Measurements from ENCODE around the gene DCUN1D1.

Gene DCUN1D1

GRCh38 chr3:182935803-182936202 is 44.5 kb downstream of the DCUN1D1 start:
- no peak for DNase-seq (ENCODE audit: low spot score)

DNA sequence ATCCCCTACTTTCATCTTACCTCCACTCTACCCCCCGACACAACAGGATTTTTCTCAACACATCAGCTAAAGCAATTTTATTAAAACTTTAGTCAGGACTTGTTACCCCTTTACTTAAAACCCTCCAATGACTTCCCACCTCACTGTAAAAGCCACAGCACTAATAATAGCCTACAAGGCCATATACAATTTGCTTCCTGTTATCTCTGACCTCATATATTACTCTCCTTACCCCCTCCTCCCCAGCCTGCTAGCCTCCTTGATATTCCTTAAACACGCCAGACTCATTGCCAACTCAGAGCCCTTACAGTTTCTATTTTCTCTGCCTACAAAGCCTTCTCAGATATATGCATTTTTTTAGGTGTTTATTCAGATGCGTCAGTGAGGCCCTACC is 54.4 kb downstream of the DCUN1D1 start:
- no peak for DNase-seq (ENCODE audit: low spot score)

- no peak for DNase-seq (ENCODE audit: low spot score)
These were observed 54.9 kb downstream of the DCUN1D1 start for GRCh38 chr3:182925330-182925943.

GRCh38 chr3:182921665-182922355 is 58.5 kb downstream of the DCUN1D1 start:
- no peak for DNase-seq (ENCODE audit: low spot score)

DNA sequence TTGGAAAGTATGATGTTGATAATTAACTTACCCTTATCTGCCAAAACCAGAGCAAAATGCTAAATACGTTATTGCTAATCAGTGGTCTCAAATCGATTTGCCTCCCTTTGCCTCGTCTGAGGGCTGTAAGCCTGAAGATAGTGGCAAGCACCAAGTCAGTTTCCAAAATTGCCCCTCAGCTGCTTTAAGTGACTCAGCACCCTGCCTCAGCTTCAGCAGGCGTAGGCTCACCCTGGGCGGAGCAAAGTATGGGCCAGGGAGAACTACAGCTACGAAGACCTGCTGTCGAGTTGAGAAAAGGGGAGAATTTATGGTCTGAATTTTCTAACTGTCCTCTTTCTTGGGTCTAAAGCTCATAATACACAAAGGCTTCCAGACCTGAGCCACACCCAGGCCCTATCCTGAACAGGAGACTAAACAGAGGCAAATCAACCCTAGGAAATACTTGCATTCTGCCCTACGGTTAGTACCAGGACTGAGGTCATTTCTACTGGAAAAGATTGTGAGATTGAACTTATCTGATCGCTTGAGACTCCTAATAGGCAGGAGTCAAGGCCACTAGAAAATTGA is 59.7 kb downstream of the DCUN1D1 start:
- DNase-seq (ENCODE audit: low spot score), result no peak

GRCh38 chr3:182919866-182920357 is 60.4 kb downstream of the DCUN1D1 start:
- DNase-seq (ENCODE audit: low spot score), result no peak

DNA sequence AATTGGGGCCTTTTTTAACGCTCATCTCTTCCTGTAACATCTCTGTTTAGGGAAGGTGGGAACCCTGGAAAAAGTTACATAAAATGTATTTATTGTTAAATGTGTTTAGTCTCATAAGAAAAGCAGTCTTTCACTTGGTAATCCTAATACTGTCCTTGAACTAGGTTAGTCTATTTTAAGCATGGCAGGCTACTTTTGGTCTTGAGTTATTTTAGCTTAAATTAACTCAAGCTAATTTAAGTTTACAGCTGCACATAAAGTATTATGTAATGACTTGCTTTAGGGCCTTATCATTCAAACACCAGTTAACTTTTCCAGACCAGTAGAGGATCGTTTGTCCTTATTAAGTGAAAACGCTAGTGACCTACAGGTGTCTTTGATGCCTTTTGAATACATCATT is 63.2 kb downstream of the DCUN1D1 start:
- no peak for DNase-seq (ENCODE audit: low spot score)

GRCh38 chr3:182914341-182914740 is 66.0 kb downstream of the DCUN1D1 start:
- no peak for DNase-seq (ENCODE audit: low spot score)

- no peak for DNase-seq (ENCODE audit: low spot score)
These were observed 66.4 kb downstream of the DCUN1D1 start for GRCh38 chr3:182913889-182914288.

DNA sequence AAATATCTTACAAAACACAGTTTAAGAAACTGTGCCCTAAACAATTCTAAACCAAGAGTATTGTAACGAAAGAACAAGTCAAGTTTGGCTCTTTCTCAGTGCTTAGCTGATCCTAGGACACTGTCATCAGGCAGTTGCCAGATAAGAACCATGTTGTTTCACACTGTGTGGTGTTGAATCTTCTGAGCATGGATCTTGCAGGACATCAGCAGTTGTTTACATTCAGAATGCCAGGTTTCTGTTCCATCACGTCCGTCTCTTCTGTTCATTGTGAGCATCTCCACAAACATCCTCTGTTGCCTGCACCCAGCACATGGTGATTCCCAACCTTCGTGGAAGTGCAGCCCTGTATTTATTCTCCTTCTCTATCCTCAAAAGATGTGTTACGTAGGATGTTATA is 67.9 kb downstream of the DCUN1D1 start:
- DNase-seq (ENCODE audit: low spot score), result no peak

DNA sequence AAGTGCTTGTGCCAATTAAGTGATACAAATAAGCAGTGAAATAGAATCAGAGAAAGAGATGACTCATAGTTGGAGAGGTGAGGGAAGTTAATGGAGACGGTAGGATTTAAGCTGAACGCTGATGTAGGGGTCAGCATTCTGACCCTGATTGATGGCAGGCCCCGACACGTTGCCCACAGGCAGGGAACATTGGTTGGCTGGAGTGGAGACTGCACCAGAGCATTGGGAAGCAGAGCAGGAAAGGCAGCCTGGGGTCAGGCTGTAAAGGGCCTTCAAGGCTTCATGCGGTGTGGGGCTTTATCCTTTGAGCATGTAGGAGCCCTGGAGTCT is 68.6 kb downstream of the DCUN1D1 start:
- no peak for DNase-seq (ENCODE audit: low spot score)

DNA sequence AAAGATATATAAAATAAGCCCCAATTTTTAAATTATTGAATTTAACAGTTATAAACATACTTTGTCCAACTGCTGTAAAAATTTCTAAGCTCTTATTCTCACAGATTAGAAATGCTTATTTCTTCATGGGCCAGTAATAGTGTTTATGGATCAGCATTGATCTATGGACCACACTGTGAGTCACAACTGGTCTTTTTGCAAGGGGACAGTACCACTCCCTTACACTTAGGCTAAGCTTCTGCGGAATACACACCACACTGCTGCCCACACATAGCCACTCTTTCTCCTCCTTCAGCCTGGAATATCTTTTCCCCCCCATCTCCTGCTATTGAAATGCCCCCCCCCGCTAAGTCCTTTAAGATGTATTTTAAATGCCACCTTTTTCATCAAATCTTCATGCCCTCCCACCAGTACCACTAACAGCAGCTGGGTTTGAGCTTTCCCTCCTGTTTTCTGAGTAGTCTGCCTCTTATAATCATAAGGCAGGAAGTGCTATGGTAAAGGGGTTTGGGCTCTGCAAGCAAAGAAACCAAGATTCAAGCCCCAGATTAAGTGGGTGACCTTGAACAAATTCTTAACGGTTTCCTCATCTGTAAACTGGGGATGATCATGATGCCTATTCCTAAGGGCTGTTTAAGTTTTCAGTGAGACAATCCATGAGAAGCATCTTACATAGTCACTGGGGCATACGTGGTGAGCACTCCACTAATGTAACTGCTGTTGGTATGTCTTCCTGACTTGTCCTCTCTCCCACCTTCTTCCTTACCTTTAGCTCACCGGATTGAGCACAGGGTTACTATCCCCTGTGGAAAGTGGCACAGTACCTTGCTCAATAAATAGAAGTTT is 69.2 kb downstream of the DCUN1D1 start:
- DNase-seq (ENCODE audit: low spot score), result no peak

GRCh38 chr3:182909318-182910040 is 70.9 kb downstream of the DCUN1D1 start:
- peak; percentile 22 for DNase-seq (ENCODE audit: low spot score)

- no peak for DNase-seq (ENCODE audit: low spot score)
These were observed 71.9 kb downstream of the DCUN1D1 start for GRCh38 chr3:182908471-182908870.

DNA sequence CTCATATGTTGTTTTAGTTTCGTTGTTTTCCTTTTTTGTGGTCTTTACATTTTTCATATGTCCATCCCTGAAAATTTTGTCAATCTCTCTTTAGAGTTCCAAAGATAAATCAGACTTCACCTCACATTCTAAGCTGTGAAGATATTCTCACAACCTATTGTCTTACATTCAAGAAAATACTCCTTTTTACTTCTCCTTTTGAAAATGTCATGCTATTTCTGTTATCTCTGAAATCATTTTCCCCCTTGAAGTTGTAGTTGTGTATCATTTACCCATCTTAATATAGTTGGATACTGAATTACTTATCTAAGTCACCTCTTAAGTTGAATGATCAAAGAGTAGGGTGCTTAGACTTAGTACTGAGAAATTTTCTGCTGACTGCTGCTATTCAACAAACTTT is 74.3 kb downstream of the DCUN1D1 start:
- no peak for DNase-seq (ENCODE audit: low spot score)

GRCh38 chr3:182905623-182906022 is 74.7 kb downstream of the DCUN1D1 start:
- no peak for DNase-seq (ENCODE audit: low spot score)

DNA sequence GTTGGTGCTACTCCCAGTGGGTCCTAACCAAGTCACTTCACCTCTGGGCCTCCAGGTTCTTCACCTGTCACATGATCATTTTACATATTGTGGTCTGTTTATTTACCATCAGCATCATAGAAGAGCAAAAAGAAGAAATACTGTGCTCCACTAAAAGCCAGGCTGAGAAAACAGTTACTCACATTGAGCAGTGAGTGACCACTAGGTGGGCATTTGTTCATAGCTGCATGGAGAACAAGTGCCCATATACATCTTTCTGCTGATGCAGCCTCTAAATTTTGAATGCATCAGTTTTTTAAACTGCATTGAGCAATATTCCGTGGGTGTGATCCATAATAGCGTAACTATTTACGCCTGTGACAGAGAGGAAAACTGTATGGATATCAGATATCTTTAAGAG is 76.2 kb downstream of the DCUN1D1 start:
- DNase-seq (ENCODE audit: low spot score), result no peak

DNA sequence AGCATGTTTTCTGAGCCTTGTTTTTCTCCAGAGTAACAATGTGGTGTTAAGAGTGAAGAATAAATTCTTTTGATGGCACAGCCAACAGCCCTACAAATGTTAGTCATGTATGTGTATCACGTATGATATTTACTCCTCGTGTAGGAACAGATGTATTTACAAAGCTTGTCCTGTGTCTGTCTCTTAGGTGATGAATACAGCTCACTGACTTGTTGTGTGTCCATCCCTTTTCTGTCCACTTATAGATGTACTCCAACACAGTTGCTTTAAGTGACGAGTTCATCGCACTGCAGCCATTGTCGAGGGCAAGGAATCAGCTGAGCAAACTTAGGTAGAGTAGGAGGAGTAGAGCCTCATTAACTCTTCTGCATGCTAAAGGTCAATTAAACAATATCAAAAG is 78.1 kb downstream of the DCUN1D1 start:
- DNase-seq (ENCODE audit: low spot score), result no peak

- no peak for DNase-seq (ENCODE audit: low spot score)
These were observed 83.8 kb downstream of the DCUN1D1 start for GRCh38 chr3:182896553-182896952.

DNA sequence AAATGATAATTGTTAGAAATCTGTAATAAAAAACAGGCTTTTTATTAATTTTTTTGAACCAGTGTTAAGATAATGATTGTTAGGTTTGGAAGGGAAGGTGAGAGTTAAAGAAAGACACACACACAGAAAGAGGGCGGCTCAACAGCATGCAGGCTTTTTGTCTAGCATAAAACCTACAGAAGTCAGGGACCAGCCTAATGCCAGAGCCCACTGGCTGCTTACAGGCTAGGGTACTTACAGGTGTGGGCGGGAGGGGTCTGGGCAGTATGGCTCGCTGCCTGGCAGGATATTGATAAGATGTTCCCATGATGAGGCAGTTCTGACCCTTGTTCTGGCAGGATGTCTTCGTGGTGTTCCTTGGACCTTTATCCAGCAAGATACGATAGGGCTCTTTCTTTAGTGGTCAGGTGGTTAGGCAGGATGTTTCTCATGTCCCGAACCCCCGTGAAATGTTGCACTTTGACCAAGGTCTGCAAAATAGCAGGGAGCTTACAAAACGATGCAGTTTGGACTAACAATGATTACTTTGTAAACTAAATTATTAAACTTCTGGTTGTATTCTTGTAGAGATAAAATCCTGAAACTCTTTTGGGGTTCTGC is 84.7 kb downstream of the DCUN1D1 start:
- DNase-seq (ENCODE audit: low spot score), result no peak

DNA sequence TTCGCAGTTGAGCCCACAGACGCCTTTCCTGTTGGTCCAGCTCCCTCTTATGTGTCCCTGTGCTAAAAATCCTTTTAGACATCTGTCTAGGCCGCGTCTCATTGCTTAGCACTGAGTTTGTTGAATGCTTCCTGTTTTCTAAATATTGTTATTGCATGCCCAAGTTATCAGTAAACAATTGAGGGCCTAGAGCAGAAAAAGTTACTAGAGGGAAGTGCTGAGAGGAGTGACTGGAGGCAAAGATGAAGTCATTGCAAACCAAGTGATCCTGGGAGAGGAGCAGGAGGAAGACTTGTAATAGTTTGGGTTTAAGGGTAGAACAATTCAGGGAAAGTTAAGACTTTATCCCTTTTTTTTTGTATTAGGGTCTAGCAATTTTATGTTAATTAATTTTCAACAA is 88.1 kb downstream of the DCUN1D1 start:
- DNase-seq (ENCODE audit: low spot score), result no peak

GRCh38 chr3:182891364-182891763 is 89.0 kb downstream of the DCUN1D1 start:
- DNase-seq (ENCODE audit: low spot score), result no peak

All from kidney capillary endothelial cell (primary cell).